Measurements from ENCODE around the gene GP5. TPM values are rescaled to one million over a fixed set of nuclear protein-coding genes. Genes with fewer than 3 reads are reported as not detected.

Gene GP5
- total RNA-seq, 1 experiment from 2014 or later, result not detected

- peak overlapping the region in 2 of 3 experiments; percentile 41 to 48; a peak in 2 of 7 replicates for H3K27ac Mint-ChIP-seq
- whole genome bisulfite sequencing (ENCODE audit: extremely low coverage, insufficient read length, low lambda C conversion rate), result no CpG with 5 or more reads among the region's 15 CpGs
- H3K4me3 Mint-ChIP-seq, result peak overlapping the region in 1 of 2 experiments; percentile 60; a peak in 2 of 5 replicates
Observed at GRCh38 chr3:194375473-194376240, 23.4 kb downstream of the GP5 start.

More at GRCh38 chr3:194375473-194376240, 23.4 kb downstream of the GP5 start:
- Histone ChIP-seq H3T11ph (ENCODE audit: low read length) (no peak overlapping the region), H3K14ac (ENCODE audit: insufficient read depth, low read length) (0 out of 2 replicates have a peak overlapping the region, but pooled peaks have one; percentile 6), H3K79me2 (ENCODE audit: insufficient read depth, low read length) (no peaks in the 10 kb centered on the region), H3K9me3 (ENCODE audit: control insufficient read depth, low read depth, low read length) (no peaks in the 10 kb centered on the region), H4K91ac (ENCODE audit: insufficient read length, low read depth, low read length) (no peak overlapping the region), H3K27ac (ENCODE audit: insufficient read length, low read depth, low read length) (no peak overlapping the region), H2BK120ac (ENCODE audit: low read depth, low read length, poor library complexity, severe bottlenecking) (no peak overlapping the region), H3K79me1 (ENCODE audit: insufficient read depth, low read depth, low read length, poor library complexity, severe bottlenecking) (no peaks in the 10 kb centered on the region), H3K56ac (ENCODE audit: insufficient read length, low read depth, low read length) (no peak overlapping the region), H3K4me1 (ENCODE audit: insufficient read depth, low read length) (no peaks in the 10 kb centered on the region; the same call in 1 of the 2 replicates), H4K8ac (replicated peaks; ENCODE audit: insufficient read length, low read depth, low read length) (no peak overlapping the region), H2BK5ac (ENCODE audit: insufficient read length, low read length) (no peak overlapping the region), H4K20me1 (ENCODE audit: control insufficient read depth, insufficient read depth, insufficient read length) (no peaks in the 10 kb centered on the region), H2AFZ (ENCODE audit: low read length) (no peak overlapping the region), H3K9ac (ENCODE audit: extremely low read depth, insufficient read length, low read length) (no peak overlapping the region), H3K18ac (ENCODE audit: insufficient read length, low read depth, low read length) (no peak overlapping the region), H3K4me2 (ENCODE audit: insufficient read depth, insufficient read length, low read length) (no peak overlapping the region), H3K4ac (ENCODE audit: low read depth, low read length) (no peak overlapping the region), H4K5ac (ENCODE audit: insufficient read length, low read depth, low read length) (no peak overlapping the region), H3K23me2 (ENCODE audit: insufficient read length, low read depth, low read length, poor library complexity, severe bottlenecking) (no peaks in the 10 kb centered on the region), H2BK15ac (ENCODE audit: low read depth, low read length) (no peak overlapping the region), H2AK5ac (ENCODE audit: insufficient read length, low read length) (no peak overlapping the region), H2BK20ac (ENCODE audit: low read depth, low read length, poor library complexity, severe bottlenecking) (no peak overlapping the region), H3K23ac (ENCODE audit: insufficient read length, low read depth, low read length) (no peak overlapping the region), H3K27me3 (ENCODE audit: insufficient read depth, low read length) (no peaks in the 10 kb centered on the region), H2BK12ac (ENCODE audit: insufficient read length, low read depth, low read length) (no peak overlapping the region)
- Mint-ChIP-seq H3K27me3 (ENCODE audit: low read depth) (peaks cover 5% of the 10 kb centered on the region), H3K9me3 (no peaks in the 10 kb centered on the region; a peak in 1 of 5 replicates), H3K4me1 (peaks cover 27 to 50% of the 10 kb centered on the region in 2 experiments), H3K36me3 (ENCODE audit: insufficient read depth in 1 of 3, low read depth in 3 of 3) (no peaks in the 10 kb centered on the region; a peak in 1 of 7 replicates)
- DNase-seq, result peak; percentile 64
- no peak for TF ChIP-seq CTCF (conservative IDR thresholded peaks at IDR 0.05)

All from H9 (cell line).